ENCODE measurements around the gene NUDT1. TPM values are rescaled to one million over a fixed set of nuclear protein-coding genes. Genes with fewer than 3 reads are reported as not detected.

NUDT1 gene
- total RNA-seq, 1 experiment from 2014 or later = 117 TPM

GRCh38 chr7:2197436-2198155 is 44.4 kb upstream of the NUDT1 start:
- ChIA-PET CTCF (no interaction called here), POLR2A (ENCODE audit: low non-redundant PET) (no interaction called here)
- TF ChIP-seq EZH2 (IDR thresholded peaks at IDR 0.05; ENCODE audit: borderline replicate concordance, low read depth, low read length, poor library complexity, severe bottlenecking) (no peak), CTCF (conservative IDR thresholded peaks at IDR 0.05; ENCODE audit: low read depth, low read length) (no peak)
- peaks cover 17% of the 10 kb centered on the region for H3K36me3 ChIP-seq (ENCODE audit: insufficient read depth, low read length, poor library complexity, severe bottlenecking)
- no peak overlapping the region for H3K27ac ChIP-seq (ENCODE audit: low read depth, low read length, poor library complexity, severe bottlenecking)
- BruUV-seq (replicated peaks) = no TSS peak
- H3K27me3 ChIP-seq (replicated peaks; ENCODE audit: insufficient read depth, low read depth, low read length, poor library complexity) = no peaks in the 10 kb centered on the region
- intact Hi-C loops (cut with micrococcal nuclease; ENCODE audit: unreplicated experiment) = no loop called here
- peaks cover 10% of the 10 kb centered on the region for H3K9me3 ChIP-seq (ENCODE audit: low read depth, low read length, poor library complexity, severe bottlenecking)
- no peak overlapping the region for H3K4me3 ChIP-seq (ENCODE audit: low read depth, low read length, poor library complexity, severe bottlenecking)
- no peak for DNase-seq (ENCODE audit: low spot score)
- peaks cover 11% of the 10 kb centered on the region for H3K4me1 ChIP-seq (ENCODE audit: insufficient read depth, low read length, poor library complexity, severe bottlenecking)

- Histone ChIP-seq H3K36me3 (ENCODE audit: insufficient read depth, low read length, poor library complexity, severe bottlenecking) (peaks cover 17% of the 10 kb centered on the region), H3K9me3 (ENCODE audit: low read depth, low read length, poor library complexity, severe bottlenecking) (peaks cover 10% of the 10 kb centered on the region), H3K27ac (ENCODE audit: low read depth, low read length, poor library complexity, severe bottlenecking) (no peak overlapping the region), H3K27me3 (replicated peaks; ENCODE audit: insufficient read depth, low read depth, low read length, poor library complexity) (no peaks in the 10 kb centered on the region), H3K4me3 (ENCODE audit: low read depth, low read length, poor library complexity, severe bottlenecking) (no peak overlapping the region), H3K4me1 (ENCODE audit: insufficient read depth, low read length, poor library complexity, severe bottlenecking) (peaks cover 7% of the 10 kb centered on the region)
- TF ChIP-seq EZH2 (IDR thresholded peaks at IDR 0.05; ENCODE audit: borderline replicate concordance, low read depth, low read length, poor library complexity, severe bottlenecking) (no peak), CTCF (conservative IDR thresholded peaks at IDR 0.05; ENCODE audit: low read depth, low read length) (no peak)
- CTCF ChIA-PET = interaction anchor here (0.6 kb wide), 1 partner anchor 444 kb away, joined by 7 read pairs; no protein-coding TSS in a partner anchor
- POLR2A ChIA-PET (ENCODE audit: low non-redundant PET) = no interaction called here
- intact Hi-C loops (cut with micrococcal nuclease; ENCODE audit: unreplicated experiment) = no loop called here
- no peak for DNase-seq (ENCODE audit: low spot score)
- no TSS peak for BruUV-seq (replicated peaks)
These were observed 43.8 kb upstream of the NUDT1 start for GRCh38 chr7:2198206-2198605.

GRCh38 chr7:2198760-2199159 is 43.3 kb upstream of the NUDT1 start:
- TF ChIP-seq CTCF (conservative IDR thresholded peaks at IDR 0.05; ENCODE audit: low read depth, low read length) (no peak), EZH2 (IDR thresholded peaks at IDR 0.05; ENCODE audit: borderline replicate concordance, low read depth, low read length, poor library complexity, severe bottlenecking) (no peak)
- H3K27ac ChIP-seq (ENCODE audit: low read depth, low read length, poor library complexity, severe bottlenecking) = no peak overlapping the region
- no peak overlapping the region for H3K4me3 ChIP-seq (ENCODE audit: low read depth, low read length, poor library complexity, severe bottlenecking)
- no peaks in the 10 kb centered on the region for H3K27me3 ChIP-seq (replicated peaks; ENCODE audit: insufficient read depth, low read depth, low read length, poor library complexity)
- ChIA-PET POLR2A (ENCODE audit: low non-redundant PET) (no interaction called here), CTCF (interaction anchor here (0.6 kb wide), 1 partner anchor 445 kb away, joined by 7 read pairs; no protein-coding TSS in a partner anchor)
- intact Hi-C loops (cut with micrococcal nuclease; ENCODE audit: unreplicated experiment) = no loop called here
- no TSS peak for BruUV-seq (replicated peaks)
- H3K9me3 ChIP-seq (ENCODE audit: low read depth, low read length, poor library complexity, severe bottlenecking) = peaks cover 10% of the 10 kb centered on the region
- H3K36me3 ChIP-seq (ENCODE audit: insufficient read depth, low read length, poor library complexity, severe bottlenecking) = peaks cover 17% of the 10 kb centered on the region
- DNase-seq (ENCODE audit: low spot score) = no peak
- H3K4me1 ChIP-seq (ENCODE audit: insufficient read depth, low read length, poor library complexity, severe bottlenecking) = peaks cover 8% of the 10 kb centered on the region

Data from A673 (cell line).